Measurements from ENCODE around the gene EHMT1.
"Not testable (repeated sequence)": the region's sequence is repeated elsewhere in the genome, so short reads cannot be mapped to it uniquely, and the experiment has no call there.

EHMT1 gene

DNA sequence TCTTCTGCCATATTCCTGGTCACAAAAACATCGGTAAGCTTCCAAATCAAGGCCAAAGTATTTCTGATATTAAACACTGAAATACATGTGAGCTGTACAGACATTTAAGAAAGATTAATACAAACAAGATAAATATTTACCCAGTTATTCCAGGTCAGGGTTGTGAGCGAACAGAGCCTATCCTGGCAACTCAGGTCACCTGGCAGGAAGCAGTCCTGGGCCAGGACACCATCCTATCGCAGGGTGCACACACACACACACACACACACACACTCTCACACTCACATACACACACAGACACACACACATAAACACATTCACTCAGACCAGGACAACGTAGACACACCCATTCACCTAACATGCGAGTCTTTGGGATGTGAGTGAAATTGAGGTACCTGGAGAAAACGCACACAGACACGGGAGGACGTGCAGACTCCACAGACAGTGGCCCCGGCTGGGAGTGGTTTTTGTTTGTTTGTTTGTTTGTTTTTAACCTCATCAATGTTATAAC is 176.4 kb downstream of the EHMT1 start:
- no peak for DNase-seq

DNA sequence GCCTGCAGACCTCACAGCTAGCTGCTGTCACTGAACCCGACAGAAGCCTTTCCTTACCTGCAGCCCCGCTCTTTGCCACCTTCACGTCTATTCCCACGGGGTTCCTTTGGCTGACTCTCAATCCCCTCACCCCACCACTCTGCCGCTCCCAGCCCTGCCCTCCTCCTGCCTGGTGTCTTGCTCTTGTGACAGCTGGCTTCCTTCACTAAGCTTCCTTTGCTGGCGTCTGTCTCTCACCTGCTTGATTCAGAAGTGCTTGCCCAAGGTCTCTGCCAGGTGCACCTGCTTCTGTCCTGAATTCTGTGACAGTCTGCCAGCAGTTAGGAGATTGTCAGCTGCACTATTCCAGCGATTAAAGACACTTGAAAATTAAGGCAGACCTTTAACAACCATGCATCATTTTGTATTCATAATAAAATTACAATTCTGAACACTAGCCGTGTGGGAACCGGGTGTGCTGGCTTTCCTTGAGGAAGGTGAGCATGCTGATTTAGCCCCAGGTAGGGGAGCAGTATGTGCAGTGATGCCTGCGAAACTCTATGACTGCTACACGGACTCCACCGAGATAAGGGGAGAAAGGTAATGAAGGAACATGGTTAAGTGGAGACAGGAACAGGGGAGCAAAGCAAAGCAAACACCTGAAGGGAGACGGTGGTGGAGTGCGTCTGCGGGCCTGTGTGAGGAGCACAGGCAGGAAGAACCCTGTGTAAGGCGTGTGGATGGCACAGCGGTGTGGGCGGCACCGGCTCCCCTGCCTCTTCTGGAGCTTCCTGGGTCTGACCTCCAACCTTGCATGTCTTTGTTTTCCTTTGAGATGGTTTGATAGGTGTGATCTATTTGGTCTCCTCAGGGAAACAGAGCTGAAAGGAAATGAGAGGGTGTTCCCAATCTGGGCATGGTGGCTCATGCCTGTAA is 178.7 kb downstream of the EHMT1 start:
- DNase-seq = no peak

DNA sequence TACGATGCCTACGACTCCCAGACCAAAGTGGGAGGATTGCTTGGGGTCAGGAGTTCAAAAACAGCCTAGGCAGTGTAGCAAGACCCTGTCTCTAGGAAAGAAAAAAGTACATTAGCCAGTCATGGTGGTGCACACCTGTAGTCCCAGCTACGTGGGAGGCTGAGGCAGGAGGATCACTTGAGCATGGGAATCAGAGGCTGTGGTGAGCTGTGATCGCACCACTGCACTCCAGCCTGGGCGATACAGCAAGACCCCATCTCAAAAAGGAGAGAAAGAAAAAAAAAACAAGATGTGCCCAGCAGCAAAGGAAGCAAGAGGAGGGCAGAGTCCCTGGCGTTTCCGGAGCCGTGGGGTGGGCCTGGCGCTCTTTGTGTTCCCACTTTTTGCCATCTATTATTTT is 179.3 kb downstream of the EHMT1 start:
- DNase-seq = no peak

DNA sequence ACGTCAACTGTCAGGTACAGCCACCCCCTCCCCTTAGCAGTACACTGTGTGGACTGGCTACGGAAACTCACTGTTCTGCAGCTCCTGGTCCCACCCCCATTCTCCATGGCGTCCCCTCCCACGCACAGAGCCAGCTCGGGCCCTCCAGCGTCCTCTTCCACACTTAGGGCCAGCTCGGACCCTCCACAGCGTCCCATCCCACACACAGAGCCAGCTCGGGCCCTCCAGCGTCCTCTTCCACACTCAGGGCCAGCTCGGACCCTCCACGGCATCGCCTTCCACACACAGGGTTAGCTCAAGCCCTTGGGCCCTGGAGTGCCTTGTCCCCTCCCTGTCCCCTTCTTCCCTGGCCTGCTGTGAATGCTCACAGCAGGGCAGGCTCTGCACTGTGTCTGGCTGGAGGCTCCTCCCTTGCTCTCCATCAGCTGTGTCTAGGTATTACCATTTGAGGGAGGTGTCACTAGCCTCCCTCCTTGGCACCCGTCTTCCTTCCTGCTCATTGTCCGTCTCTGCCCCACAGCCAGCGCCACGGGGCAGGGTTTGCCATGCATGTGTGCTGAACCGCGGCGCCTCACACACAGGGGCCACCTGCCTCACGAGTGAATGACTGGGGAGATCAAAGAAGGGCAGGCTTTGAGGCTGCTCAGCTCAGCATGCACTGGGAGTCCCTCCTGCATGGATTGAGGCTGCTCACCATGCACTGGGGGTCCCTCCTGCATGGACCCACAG is 180.3 kb downstream of the EHMT1 start:
- DNase-seq = no peak

DNA sequence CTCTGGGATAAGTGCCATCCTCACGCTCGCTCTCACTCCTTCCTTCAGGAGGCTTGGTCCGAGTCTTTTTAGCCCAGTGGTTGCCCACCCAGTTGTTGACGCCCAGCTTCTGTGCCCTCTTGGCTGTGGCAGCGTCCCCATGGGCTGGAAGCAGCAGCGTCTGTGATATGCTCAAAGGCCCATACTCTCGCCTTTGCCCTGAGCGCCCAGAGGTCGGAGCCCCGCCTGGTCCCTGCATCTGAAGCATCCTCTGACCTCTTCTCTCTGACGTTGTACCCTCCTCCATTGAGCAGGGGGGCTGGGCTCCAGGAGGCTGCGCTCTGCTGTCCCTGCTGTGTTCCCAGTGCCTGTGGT is 180.8 kb downstream of the EHMT1 start:
- no peak for DNase-seq

DNA sequence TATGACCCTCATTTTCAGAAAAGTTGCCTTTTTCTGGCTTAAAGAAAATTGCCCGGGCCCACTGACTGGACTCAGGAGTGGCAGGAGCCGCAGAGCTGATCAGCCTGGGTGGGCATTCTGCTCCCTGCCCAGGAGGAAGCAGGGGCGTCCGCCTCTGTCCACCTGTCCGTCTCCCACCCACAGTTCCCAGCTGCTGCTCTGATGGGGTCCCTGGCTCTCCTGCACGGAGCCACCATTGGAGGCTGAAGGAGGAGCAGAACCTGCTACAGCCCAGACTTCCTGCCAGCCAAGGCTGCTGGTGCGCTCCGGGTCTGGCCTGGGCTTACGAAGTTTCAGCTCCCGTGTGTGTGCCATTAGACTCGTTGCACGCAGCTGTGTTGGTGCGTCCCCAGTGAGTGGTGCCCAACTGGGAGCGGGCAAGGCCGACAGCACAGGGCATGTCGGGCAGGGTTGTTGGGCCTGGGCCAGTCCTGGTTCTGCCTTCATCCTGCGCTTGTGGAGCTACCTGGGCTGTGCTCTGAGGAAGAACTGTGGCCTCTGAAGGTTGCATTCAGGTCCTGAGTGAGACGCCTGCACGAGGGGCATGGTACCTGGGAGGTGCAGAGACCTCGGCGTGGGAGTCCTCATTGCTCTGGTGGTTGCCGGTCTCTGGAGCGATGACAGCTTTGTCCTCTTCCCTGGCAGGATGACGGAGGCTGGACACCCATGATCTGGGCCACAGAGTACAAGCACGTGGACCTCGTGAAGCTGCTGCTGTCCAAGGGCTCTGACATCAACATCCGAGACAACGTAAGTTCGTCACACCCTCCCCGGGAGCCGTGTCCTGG is 181.6 kb downstream of the EHMT1 start:
- DNase-seq = no peak

DNA sequence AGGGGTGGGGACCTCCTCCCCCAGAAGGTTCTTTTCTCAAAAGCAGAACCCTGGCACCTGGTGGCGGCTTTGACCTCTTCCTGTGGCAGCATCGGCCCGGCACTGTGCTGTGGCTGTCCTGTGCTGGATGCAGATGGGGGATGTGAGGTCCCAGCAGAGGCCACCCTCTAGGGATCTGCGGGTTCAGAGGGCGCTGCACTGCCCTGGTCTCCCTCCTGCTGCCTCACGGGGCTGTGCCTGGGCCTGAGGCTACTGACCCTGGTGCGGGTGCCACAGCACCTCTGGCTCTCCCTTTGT is 182.2 kb downstream of the EHMT1 start:
- DNase-seq = no peak

DNA sequence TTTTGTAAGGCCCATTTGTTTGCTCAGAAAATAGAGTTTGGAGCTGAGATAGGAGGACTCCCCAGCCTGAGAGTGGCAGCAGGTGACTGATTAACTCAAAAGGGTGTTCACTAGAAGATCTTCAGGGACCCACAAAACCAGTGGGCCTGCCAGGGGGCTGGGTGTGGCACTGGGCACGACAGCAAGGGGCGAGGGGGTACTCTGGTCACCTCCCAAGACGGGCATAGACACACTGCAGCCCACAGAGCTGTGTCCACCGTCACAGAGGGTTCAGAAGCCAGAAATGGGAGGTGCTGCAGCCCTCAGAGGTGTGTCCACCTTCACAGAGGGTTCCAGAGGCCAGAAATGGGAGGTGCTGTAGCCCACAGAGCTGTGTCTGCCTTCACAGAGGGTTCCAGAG is 183.2 kb downstream of the EHMT1 start:
- DNase-seq = no peak

DNA sequence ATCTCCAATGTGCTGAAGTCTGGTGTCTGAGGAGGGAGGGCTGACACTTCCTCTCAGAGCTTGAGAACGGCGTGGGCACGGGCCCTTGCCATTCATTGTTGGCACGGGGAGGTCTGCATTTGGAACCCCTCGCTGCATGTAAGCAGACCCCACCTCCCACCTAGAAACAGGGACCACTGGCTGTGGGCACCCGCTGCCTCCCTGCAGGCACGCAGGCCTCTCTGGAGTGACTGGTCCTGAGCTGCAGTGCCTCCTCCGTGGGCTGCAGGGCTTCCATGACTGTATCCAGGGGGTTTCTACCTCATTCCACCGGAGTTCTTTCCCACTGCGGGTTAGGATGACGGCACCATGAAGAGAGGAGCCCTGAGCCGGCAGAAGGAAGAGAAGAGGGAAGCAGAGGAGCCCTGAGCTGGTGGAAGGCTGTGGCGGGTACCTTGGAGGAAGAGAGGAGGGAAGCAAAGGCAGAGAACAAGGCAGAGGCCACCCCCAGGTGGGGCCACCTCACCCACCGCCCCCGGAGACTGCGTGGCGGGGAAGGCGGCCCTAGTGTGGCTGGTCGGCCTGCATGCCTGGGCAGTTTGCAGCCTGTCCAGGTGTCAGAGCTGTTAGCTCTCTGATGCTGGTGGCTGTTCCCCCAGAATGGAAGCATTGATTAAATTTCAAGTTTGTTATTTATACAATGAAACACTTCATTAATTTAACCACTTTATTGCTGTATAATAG is 183.9 kb downstream of the EHMT1 start:
- DNase-seq = no peak

DNA sequence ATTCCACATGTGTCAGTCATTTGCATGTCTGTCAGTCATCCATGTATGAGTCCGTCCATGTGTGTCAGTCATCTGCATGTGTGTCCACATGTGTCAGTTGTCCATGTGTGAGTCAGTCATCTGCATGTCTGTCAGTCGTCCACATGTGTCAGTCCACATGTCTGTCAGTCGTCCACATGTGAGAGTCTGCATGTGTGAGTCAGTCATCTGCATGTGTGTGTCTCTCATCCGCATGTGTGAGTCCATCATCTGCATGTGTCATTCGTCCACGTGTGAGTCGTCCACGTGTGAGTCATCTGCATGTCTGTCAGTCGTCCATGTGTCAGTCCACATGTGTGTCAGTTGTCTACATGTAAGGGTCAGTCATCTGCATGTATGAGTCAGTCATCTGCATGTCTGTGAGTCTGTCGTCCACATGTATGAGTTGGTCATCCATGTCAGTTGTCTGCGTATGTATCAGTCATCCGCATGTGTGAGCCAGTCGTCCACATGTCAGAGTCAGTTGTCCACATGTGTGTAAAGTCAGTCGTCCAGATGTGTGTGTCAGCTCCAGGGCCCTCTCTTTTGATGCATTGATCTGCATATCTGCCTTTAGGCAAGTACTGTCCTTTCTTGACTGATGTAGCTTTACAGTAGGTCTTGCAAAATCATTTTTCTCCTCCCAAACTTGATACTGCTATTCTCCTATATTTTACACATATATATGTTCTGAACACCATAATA is 186.3 kb downstream of the EHMT1 start:
- no peak for DNase-seq

DNA sequence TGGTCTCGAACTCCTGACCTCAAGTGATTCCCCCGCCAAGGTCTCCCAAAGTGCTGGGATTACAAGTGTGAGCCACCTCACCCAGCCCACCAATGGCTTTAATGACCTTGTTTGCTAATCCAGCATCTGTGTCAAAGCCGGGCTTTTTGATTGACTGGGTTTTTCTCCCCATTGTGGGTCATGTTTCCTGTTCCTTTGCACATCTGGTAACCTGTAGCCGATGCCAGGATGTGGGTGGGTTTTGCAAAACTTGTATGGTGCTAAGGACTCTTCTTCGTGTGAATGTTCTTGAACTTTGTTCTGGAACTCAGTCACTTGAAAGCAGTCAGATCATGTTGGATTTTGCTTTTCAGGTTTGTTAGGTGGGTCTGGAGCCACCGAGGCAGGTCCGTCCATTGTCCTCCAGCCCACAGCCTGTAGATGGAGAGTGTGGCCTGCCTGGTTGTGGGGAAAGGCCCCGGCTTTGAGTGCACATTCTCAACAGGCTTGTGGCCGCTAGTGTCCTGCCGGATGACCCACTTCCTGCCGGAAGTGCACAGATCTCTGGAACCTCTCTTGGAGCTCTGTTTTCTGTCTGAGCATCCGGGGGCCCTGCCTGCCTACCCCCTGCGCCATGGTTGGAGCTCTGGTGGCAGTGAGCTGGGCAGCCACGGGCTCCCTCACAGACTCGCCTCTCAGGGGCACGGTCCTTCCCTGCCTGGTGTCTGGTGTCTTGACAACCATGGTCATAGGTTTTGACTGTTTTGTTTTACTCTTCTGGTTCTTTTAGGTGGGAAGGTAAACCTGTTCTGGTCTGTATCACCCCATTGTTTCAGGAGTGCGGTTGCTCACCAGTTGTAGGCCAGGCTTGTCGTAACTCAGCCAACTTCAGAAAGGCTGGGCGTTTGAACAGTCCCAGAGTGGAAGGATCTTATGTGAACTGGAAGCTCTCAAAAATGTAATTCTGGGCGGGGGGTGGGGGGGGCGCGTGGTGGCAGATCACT is 189.2 kb downstream of the EHMT1 start:
- DNase-seq = no peak

DNA sequence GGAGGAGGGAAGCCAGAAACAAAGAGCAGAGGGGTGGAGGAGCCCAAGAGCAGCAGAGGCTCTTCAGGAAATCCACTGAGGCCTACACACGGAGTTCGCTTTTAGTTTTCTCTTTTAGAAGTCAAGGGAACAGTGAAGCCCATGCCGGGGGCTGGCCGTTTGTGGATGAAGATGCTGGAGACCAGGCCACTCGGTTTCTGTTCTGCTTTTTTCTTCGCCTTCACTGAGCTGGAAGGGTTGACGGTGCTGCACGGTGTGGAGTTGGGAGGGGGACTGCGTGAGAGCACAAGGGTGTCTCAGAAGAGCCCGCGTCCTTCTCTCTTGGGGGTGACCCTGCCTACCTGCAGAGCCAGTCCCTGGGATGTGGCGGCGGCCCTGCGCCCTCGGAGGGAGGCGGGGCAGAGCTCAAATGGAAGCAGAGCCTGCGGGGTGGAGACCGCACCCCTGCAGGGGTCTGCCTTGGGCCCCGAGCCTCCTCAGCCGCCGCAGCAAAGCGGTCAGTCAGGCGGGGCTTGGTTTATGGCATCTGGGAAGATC is 190.3 kb downstream of the EHMT1 start:
- peak; percentile 29 for DNase-seq

DNA sequence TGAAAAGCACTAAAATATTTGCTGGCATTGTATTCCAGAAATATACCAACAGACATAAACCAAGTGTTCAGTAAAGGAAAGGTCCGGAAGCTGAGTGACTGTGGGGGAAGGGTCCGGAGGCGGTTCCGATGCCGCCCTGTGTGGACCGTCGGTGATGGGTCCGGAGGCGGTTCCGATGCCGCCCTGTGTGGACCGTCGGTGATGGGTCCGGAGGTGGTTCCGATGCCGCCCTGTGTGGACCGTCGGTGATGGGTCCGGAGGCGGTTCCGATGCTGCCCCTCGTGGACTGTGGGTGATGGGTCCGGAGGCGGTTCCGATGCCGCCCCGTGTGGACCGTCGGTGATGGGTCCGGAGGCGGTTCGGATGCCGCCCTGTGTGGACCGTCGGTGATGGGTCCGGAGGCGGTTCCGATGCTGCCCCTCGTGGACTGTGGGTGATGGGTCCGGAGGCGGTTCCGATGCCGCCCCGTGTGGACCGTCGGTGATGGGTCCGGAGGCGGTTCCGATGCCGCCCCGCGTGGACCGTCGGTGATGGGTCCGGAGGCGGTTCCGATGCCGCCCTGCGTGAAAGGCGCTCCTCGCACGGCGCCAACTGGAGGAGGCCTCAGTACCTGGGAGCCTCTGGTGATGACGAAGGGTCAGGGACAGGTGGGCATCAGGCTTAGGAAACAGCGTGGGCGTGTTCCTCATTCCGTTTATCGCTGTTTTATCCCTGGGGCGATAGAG is 191.1 kb downstream of the EHMT1 start:
- not testable (repeated sequence) for DNase-seq

DNA sequence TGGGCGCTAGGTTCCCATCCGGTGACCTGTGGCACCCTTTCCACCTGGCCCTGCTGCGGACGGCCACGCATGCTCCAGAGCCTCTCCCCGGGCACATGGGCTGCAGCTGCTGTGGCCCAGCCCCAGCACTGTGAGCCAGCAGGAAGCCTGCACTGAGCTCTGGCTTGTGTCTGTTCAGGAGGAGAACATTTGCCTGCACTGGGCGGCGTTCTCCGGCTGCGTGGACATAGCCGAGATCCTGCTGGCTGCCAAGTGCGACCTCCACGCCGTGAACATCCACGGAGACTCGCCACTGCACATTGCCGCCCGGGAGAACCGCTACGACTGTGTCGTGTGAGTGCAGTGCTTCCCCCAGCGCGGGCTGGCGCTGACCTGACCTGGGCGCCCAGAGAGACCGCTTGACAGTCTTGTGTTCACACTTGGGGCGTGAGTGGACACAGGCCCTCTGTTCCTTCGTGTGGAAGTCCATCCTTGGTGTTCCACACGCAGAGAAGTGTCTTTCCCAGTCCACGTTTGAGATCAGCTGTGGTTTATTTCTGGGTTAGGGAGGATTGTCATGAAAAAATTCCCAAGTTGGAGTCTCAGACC is 192.6 kb downstream of the EHMT1 start:
- DNase-seq = no peak

DNA sequence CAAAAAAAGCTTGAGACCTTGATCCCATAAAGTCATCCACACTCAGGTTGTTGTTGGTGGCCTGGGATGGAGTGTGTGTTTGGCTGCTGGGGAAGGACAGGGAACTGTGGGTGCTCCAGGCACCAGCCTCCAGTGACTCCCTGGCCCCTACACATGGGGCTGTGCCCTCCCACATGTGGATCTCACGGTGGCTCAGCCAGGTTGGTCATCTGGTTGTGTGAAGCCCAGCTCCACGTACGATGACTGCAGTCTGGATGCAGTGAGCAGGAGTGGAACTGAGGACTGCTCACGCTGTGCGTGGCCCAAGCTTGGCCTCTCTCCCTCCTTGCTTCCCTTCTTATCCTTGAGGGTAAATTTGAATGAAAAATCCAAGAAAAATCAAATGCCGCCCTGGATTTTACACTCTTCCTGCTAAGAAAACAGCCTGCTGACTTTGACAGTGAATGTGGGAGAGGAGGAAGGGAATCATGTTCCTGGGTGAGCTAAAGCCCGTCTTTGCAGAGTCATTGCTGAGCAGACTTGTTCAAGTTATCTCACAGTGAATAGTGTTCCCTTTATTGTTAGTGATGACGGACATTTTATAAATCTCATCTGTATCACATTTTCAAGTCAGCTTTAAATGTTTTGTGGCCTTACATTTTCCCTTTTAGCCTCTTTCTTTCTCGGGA is 193.7 kb downstream of the EHMT1 start:
- DNase-seq = no peak

DNA sequence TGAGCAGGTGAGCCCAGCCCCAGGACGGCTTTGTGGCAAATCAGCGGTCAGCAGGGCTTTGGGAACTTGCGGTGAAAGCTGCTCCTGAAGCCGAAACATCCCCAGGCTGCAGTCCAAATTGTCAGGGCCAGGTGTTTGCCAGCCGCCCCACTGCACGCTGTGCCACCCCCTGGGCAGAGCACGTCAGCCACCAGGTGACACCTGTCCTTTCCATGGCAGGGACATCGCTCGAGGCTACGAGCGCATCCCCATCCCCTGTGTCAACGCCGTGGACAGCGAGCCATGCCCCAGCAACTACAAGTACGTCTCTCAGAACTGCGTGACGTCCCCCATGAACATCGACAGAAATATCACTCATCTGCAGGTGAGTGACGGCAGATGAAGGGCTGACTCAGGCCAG is 194.4 kb downstream of the EHMT1 start:
- DNase-seq = no peak

DNA sequence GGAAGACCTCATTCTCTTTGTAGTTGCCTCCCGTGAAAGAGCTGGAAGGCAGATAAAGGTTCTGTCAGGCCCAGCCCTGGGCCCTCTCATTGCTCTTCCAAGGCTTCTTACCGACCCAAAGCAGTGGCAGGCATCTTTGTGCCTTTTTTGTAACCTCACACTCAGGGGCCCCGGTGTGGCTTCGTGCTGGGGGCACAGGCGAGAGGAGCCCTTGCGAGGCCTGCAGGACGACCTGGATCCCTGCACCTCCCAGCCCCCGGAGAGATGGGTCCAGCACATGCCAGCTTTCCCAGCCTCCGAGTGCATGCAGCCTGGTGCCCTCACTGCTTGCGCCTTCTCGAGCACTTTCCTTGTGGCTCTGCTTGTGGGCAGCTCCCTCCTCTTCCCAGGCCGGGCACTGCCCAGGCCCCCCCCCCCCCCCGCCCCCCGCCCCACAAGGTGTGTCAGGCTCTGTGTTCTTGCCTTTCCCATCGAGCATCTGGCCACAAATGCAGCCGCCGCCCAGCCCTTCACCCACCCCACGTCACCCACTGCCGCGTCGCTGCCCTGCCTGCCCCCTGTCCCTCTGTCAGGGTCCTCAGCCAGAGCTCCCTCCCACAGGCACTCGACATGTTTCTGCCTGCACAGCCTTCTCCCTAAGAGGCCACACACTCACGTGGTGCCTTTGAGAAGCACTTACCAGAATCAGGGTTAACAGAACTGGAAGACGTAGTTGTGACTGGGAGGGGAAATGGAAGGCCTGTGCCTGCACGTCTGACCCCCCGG is 195.0 kb downstream of the EHMT1 start:
- DNase-seq = no peak

DNA sequence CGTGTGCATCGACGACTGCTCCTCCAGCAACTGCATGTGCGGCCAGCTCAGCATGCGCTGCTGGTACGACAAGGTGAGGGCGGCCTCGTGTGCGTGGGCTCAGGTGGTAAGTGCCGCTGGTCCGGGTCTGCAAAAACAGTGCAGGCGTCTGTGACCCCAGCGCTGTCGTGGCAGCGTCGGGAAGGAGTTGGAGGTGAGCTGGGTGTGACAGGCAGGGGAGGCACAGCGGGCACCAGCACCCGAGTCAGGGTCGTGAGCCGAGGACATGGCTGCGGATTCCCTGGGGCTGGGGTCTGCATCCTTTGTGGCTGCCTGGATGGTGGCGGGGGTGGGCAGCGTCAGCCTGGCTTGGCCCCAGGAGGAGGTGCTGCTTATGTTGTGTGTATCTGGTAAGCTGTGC is 195.6 kb downstream of the EHMT1 start:
- no peak for DNase-seq
